GM20431 (cell line): Measurements from ENCODE around the gene BARHL2.

ENCODE experiments used
- in situ Hi-C: fragments of 300-500 bp; cut with MseI, MboI; formaldehyde crosslinking; loops from one replicate; pipeline ENCODE4 v1.15.0; 2020; ENCODE audit warnings: low sequenced_read_pairs; ENCODE audit not compliant: unreplicated experiment

The BARHL2 gene

DNA sequence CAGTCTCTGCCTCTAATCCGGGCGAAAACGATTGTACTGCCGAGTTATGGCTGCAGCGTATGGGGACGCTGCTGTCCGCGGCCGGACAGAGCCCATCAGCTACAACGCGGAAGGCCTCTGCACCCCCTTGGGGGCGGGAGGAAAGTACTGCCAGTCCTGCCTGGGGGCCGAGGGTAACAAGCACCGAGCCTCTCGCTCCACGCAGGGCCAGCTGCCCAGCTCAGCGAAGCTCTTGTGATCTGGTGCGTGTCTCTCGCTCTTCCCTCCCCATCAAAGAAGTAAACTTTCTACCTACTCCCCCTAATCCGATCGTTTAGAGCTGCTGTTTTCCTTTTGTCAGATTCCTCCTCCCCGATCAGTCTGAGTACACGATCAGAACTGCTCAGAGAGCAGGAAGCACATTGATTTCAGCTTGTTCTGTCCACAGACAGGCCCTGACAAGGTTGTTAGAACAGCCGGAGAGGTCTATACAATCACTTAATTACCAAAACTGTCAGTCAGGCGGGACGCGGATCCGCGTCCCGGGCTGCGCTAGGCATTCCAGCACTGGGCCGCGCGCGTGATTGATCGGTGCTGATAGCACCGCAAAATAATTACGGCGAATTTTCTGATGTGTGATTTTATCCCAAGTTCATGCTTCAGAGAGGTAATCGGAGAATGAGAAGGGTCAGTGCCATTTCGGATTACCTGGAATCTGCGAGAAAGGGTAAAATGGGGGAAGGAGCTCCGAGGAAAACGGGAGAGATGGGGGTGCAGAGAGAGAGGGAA is 8.7 kb upstream of the BARHL2 start:
- in situ Hi-C loops = loop anchor here (25.0 kb wide), 1 partner anchor 436 kb away; no protein-coding TSS in a partner anchor

DNA sequence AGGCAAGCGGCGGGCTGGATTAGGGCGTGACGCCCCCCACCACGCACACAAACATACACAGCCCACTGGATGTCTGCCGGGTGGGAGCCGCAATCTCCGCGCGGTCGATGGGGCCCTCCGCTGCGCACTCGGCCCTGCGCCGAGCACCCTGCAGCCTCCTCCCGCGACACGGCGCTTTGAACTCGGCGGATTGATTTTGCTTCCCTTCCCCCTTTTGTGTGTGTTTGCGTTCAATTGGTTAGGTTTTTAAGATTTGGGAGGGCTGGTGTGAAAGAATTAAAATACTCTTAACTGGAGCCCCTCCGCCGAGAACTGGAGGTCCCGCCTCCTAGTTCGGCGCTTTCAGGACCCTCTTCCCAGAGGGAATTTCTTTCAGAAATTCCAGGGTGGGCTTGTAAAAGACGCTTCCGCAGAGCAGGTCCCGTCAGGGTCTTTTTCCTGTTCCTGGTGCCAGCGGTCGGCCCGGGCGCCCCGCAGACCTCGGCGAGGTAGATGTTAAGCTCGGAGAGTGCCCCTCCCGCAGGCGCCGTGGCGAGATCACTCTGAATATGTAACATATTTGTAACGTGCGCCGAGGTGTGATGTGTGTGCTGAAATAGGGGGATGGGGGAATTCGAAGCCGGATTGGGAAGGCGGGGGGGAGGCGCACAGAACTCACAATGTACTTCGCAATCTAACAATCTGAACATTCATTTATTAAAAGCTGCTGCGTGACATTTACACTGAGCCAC is 8.0 kb upstream of the BARHL2 start:
- in situ Hi-C loops = loop anchor here (25.0 kb wide), 1 partner anchor 437 kb away; no protein-coding TSS in a partner anchor

GRCh38 chr1:90724361-90724760 is 7.3 kb upstream of the BARHL2 start:
- in situ Hi-C loops = no loop called here

GRCh38 chr1:90723590-90724108 is 6.5 kb upstream of the BARHL2 start:
- in situ Hi-C loops = no loop called here

- in situ Hi-C loops = no loop called here
Measured at GRCh38 chr1:90722874-90723589, 5.9 kb upstream of the BARHL2 start.

- in situ Hi-C loops = no loop called here
Measured at GRCh38 chr1:90721210-90722194, 4.4 kb upstream of the BARHL2 start.

DNA sequence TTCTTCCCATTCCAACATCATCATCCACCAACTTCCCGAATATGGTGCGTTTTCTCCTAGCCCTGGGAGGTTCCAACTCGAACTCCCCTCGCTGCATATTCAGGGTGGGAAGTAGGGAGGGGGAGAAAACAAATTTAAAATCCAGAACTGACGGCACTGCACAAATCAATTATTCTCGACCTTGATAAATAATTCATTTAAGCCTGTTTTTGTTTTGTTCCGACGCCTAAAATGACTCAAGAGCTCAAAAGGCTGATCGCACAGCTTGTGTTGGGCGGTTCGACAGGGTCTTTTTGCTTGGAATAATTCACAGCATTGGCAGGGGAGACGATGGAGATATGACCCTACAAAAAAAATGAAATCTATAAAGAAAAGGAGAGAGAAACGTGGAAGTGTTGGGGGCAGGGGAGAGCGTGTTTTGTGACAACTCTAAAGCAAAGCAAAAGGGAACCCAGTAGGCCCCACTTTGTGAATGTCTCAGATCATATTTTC is 3.1 kb upstream of the BARHL2 start:
- in situ Hi-C loops = no loop called here

- in situ Hi-C loops = no loop called here
Measured at GRCh38 chr1:90719330-90720144, 2.4 kb upstream of the BARHL2 start.

DNA sequence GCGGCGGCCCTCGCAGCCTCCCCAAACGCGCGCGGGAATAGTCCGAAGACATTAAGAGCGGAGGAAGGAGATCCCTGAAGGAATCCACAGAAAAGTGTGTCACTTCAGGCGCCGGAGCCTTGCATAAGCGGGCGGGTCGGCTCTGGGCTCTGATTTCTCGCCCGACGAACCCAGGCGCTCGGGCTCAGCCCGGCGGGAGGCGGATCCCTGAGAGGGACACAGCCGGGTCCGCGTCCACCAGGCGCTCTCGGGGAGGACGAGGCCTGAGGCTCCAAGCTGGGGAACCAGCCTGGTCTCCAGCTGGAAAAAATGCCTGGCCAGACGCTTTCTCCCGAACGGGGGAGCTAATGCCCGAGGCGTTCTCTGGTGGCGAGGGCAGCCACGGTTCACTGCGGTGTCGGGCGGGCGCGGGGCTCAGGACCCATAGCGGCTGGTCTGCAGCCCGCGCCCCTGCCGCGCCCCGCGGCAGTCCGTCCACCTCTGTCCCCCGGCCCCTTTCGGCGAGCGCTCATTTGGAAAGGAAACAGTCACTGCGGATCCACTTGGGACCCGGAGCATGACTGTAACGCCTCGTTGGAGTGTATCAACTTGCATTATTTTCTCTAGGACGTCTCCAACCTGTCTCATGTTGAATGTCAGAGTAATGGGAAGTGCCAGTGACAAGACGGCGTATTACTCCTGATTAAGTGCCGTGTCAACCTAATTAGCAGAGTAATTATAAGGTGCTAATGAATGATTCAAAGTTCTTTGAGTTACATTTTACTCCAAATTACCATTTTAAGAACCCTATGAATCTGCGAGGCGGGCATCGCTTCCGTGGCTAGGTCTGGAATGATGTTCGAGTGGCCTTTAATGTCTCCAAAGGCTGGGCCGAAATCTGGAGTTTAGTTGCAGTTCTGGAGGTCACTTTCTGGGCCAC is 1.6 kb upstream of the BARHL2 start:
- in situ Hi-C loops = no loop called here

DNA sequence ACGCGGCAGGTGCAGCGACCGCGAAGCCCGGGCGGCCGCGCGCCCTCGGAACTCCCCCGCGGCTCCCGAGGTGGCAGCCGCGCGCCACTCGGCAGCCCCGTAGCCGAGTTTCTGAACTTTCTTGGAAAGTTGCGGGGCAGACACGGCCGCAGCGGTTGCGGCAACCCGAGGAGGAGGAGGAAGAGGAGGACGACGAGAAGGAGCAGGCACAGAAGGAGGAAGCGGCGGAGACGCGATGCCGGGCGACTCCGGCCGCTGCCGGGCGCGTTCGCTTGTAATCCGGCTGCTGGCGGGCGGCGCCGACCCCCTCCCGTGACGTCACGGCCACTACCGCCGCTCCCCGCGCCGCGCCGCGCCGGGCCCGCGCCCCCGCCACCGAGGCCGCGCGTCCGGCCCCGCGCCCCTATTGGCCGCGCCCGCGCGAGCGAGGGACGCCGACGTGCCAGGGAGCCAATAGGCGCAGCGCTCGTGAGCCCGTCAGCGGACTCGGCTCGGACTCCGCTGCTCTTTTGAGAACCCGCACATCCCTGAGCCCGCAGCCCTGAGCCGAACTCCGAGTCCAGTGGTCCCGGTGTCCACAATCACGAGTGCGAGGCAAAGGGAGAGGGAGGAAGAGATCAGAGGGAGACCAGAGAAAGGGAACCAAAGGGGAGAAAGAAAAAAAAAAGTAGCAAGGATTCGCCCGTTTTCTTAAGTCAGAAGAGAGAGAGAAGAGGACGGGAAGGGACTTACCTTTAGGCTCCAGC is 736 bp upstream of the BARHL2 start:
- in situ Hi-C loops = no loop called here

- in situ Hi-C loops = no loop called here
Measured at GRCh38 chr1:90717356-90717664, 208 bp upstream of the BARHL2 start.

DNA sequence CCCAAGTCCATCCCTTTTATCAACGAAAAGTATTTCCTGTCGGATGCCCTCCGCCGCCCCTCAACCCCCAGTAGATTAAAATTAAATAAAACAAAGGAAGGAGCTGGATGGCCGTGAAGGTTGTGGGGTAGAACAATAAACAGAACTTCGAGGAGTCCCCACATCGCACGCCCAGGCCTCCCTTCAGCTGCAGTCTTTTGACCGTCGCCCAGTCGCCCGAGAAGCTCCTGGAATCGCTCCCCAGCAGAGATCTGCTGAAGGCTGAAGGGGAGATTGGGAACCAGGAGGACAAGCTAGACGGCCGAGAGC is 905 bp downstream of the BARHL2 start:
- in situ Hi-C loops = no loop called here

DNA sequence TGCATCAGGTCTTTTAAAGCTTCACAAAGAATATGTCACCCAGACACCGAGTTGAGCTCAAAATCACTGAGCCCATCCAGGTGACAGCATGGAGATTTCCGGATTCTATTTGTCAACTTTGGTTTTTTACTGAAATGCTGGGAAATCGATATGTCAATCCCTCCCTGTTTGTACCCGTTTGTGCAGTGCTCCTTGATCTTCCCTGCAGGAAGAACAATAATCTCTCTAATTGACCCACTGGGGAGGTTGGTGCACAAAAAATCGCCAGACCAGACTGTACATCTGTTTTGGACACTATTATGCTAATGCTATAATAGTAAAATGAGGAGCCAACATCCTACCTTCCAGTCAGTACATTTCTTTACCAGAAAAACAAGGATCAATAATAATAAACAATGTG is 1.8 kb downstream of the BARHL2 start:
- in situ Hi-C loops = no loop called here

- in situ Hi-C loops = no loop called here
Measured at GRCh38 chr1:90714521-90714951, 2.6 kb downstream of the BARHL2 start.

GRCh38 chr1:90713741-90714509 is 3.2 kb downstream of the BARHL2 start:
- in situ Hi-C loops = no loop called here

DNA sequence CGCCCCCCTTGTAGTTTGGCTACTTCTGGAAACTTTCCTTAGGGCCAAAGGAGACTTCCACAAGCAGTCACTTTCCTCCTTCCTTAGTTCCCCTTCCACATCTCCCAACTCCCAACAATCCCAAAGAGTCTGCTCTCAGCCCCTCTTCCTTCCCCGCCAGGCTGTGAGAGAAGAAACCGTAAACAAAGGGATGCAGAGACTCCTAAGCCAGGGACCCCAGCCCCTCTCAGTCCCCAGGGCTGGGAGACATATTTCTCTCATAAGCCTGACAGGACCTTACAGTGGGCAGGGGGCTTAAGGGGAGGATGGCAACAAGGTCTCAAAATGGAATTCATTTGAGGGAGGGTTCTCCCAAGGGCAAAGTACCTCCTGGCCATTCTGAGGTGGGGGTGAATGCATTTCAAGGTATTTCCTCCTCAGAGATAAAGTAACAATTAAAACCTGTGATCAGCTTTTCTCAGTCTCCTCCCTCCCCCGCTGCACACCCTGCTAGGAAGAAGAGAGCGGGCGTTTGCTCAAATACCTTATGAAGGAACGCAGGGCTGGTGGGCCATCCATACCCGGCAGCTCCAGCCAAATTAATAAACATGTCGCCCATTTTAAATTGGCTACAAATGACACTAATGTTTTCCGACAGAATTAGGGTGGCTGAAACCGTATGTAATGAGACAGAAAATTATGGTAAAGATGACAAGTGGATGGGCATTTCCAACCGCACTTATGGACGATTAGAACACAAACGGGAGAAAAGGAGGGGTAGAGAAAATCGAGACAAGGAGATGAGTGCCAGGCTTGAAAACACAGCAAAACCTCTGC is 4.0 kb downstream of the BARHL2 start:
- in situ Hi-C loops = no loop called here
